Smooth muscle cell (in vitro differentiated cells): ENCODE data around the gene PRKAG1. TPM values are rescaled to one million over a fixed set of nuclear protein-coding genes. Genes with fewer than 3 reads are reported as not detected.

Experiments
- DNase-seq: peaks from one replicate; lab custom pipeline; 2025; ENCODE audit not compliant: unreplicated experiment; lab: John Stamatoyannopoulos, UW
- H2AFZ ChIP-seq: fragments of 200-600 bp; sonication (generic); 2 replicates; pipeline ENCODE4 v1.6.0; 2016; ENCODE audit warnings: antibody characterized with exemption, low read depth, mild to moderate bottlenecking
- H3F3A ChIP-seq: fragments of 200-600 bp; sonication (generic); 2 replicates; pipeline ENCODE4 v1.6.0; 2017; ENCODE audit warnings: antibody characterized with exemption, low read depth
- H3K27ac ChIP-seq: fragments of 200-600 bp; sonication (generic); 2 replicates; pipeline ENCODE4 v1.5.1; 2016; ENCODE audit warnings: low read depth, mild to moderate bottlenecking
- H3K27me3 ChIP-seq: fragments of 200-600 bp; sonication (generic); 2 replicates; pipeline ENCODE4 v1.6.1; 2016; ENCODE audit warnings: low read depth, mild to moderate bottlenecking
- H3K36me3 ChIP-seq: fragments of 200-600 bp; sonication (generic); 2 replicates; pipeline ENCODE4 v1.5.1; 2016; ENCODE audit warnings: low read depth
- H3K4me1 ChIP-seq: fragments of 200-600 bp; sonication (generic); 2 replicates; pipeline ENCODE4 v1.5.1; 2016; ENCODE audit warnings: low read depth
- H3K4me2 ChIP-seq: fragments of 200-600 bp; sonication (generic); 2 replicates; pipeline ENCODE4 v1.6.0; 2016; ENCODE audit warnings: mild to moderate bottlenecking
- H3K4me3 ChIP-seq: fragments of 200-600 bp; sonication (generic); 2 replicates; pipeline ENCODE4 v1.5.1; 2016; ENCODE audit warnings: mild to moderate bottlenecking
- H3K79me2 ChIP-seq: fragments of 200-600 bp; sonication (generic); 2 replicates; pipeline ENCODE4 v1.6.0; 2016; ENCODE audit warnings: low read depth, mild to moderate bottlenecking
- H3K9ac ChIP-seq: fragments of 200-600 bp; sonication (generic); 2 replicates; pipeline ENCODE4 v1.6.0; 2016; ENCODE audit warnings: low read depth
- H3K9me3 ChIP-seq: fragments of 200-600 bp; sonication (generic); replicated peaks from 2 replicates; pipeline ENCODE4 v1.5.1; 2016; ENCODE audit warnings: low read depth
- H4K20me1 ChIP-seq: fragments of 200-600 bp; sonication (generic); 2 replicates; pipeline ENCODE4 v1.6.0; 2016; ENCODE audit warnings: low read depth
- WGBS: methylation state at CpG from one replicate; pipeline ENCODE4 v1.1.7; 2016; ENCODE audit warnings: low lambda C conversion rate; 5-methylcytosine and 5-hydroxymethylcytosine counted together
- polyA plus RNA-seq: library from polyadenylated mRNA; unstranded; fragments of >200 nt; fragmentation: Nextera tagmentation; extraction: Ambion mirVana; gene quantifications from 2 replicates; pipeline ENCODE4 v1.2.1, GENCODE V29; 2016
- total RNA-seq: library from RNA; depleted of rRNA; stranded (reverse); fragments of >200 nt; gene quantifications from 2 replicates; pipeline ENCODE4 v1.2.3, GENCODE V29; 2014
- TF ChIP-seq, protein P1 (sequence below): fragments of 200-600 bp; sonication (generic); IDR thresholded peaks from 2 replicates; pipeline ENCODE4 v1.5.1; 2017; ENCODE audit warnings: borderline replicate concordance, mild to moderate bottlenecking, antibody characterized with exemption; ENCODE audit not compliant: insufficient read depth, poor library complexity, severe bottlenecking

Gene PRKAG1
- total and polyA plus RNA-seq, 2 experiments from 2014 or later: 42.5 to 62.6 TPM

DNA sequence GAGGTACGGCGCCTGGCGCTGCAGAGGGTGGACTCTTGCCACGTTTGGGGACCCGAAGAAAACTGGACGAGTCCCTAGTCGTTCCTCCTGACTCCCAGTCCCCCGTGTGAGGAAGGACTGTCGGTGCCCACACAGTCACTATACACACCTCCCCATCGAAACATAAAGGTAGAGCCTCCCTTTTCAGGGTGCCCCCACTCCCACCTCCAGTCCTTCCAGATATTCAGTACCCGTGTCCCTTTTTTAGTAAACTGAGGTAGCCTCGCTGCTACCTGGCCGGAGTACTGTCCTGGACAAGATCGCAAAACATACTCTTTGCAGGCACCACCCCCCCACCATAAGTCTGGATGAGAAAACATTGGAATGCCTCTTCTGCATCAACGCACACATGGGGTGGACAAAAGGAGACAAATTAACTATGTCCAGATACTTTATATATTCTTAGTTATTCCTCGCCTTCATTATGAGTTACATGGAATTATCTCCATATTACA, 42.6 kb upstream of the PRKAG1 start:
- peak overlapping the region; percentile 87 for H3K4me3 ChIP-seq
- H3K27me3 ChIP-seq: no peaks in the 10 kb centered on the region
- H2AFZ ChIP-seq: peak overlapping the region; percentile 98
- H3K36me3 ChIP-seq: no peaks in the 10 kb centered on the region
- H3K9ac ChIP-seq: peak overlapping the region; percentile 98
- peak overlapping the region; percentile 89 for H3K27ac ChIP-seq
- DNase-seq: no peak
- WGBS: 13% methylated on average over 16 of the region's 16 CpGs
- peaks cover 43% of the 10 kb centered on the region for H3K79me2 ChIP-seq
- H3K4me2 ChIP-seq: peak overlapping the region; percentile 99
- TF ChIP-seq, protein P1, sequence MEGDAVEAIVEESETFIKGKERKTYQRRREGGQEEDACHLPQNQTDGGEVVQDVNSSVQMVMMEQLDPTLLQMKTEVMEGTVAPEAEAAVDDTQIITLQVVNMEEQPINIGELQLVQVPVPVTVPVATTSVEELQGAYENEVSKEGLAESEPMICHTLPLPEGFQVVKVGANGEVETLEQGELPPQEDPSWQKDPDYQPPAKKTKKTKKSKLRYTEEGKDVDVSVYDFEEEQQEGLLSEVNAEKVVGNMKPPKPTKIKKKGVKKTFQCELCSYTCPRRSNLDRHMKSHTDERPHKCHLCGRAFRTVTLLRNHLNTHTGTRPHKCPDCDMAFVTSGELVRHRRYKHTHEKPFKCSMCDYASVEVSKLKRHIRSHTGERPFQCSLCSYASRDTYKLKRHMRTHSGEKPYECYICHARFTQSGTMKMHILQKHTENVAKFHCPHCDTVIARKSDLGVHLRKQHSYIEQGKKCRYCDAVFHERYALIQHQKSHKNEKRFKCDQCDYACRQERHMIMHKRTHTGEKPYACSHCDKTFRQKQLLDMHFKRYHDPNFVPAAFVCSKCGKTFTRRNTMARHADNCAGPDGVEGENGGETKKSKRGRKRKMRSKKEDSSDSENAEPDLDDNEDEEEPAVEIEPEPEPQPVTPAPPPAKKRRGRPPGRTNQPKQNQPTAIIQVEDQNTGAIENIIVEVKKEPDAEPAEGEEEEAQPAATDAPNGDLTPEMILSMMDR: no peak
- H4K20me1 ChIP-seq: peaks cover 34% of the 10 kb centered on the region
- no peaks in the 10 kb centered on the region for H3K9me3 ChIP-seq
- H3F3A ChIP-seq: no peaks in the 10 kb centered on the region
- H3K4me1 ChIP-seq: peaks cover 34% of the 10 kb centered on the region

DNA sequence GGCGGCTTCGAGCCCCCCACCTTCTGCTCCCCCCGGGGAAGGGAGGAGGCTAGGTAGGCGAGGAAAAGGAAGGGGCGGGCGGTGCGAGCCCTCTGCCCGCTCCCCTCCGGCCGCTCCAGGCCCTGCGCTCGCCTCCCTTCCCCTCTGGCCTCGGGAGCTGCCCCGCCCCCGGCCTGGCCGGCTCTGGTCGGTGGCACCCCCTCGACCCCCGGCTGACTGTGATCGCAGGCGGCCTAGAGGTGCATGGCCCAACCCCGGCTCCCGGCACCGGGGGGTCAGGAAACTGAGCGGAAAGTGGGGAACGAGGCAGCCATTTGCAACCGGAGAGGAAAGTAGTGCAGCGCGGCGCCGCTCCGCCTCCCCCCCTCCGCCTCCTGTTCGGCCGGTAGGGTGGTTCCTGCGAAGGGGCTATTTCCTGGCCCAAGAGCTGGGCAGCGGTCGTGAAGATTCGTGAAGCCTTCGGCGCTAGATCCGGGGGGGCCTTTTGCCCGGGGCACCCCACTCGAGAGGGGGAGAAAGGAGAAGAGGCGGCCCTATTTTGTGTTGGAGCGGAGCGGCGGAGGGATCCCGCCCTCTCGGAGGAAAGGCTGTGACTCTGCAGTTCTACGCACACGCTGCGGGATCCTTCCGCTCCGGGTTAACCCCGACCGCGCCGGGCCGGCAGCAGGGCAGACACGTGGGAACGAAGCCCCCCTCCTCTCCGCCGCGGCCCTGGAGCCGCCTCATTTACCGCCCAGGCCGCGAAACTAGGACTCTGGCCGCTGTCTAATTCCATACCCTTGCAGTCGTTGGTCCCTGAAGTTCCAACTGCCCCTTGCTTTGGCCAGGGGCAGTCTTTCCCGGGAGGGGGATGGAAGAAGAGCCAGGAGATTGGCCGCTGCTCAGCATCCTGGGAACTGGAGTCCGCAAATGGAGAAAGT, 41.9 kb upstream of the PRKAG1 start, which contains the start of gene KMT2D:
KMT2D (minus strand) TSS at position 558 of the 920 bp plus-strand sequence. CDS start 5,470 bp downstream, outside the sequence.
- no peaks in the 10 kb centered on the region for H3F3A ChIP-seq
- peak within 1 kb of the TSS; percentile 99 for H3K4me2 ChIP-seq
- DNase-seq: peak; percentile 83
- WGBS: 1% methylated on average over 65 of the region's 74 CpGs
- TF ChIP-seq, protein P1: peak; percentile 25
- no peaks in the 10 kb centered on the region for H3K27me3 ChIP-seq
- H2AFZ ChIP-seq: peak within 1 kb of the TSS; percentile 98
- peaks cover 37% of the 10 kb centered on the region for H3K4me1 ChIP-seq
- peaks cover 50% of the 10 kb centered on the region for H3K79me2 ChIP-seq
- H3K9ac ChIP-seq: peak within 1 kb of the TSS; percentile 98
- H3K27ac ChIP-seq: peak within 1 kb of the TSS; percentile 89
- H3K36me3 ChIP-seq: no peaks in the 10 kb centered on the region
- H3K9me3 ChIP-seq: no peaks in the 10 kb centered on the region
- H4K20me1 ChIP-seq: peaks cover 41% of the 10 kb centered on the region
- peak within 1 kb of the TSS; percentile 87 for H3K4me3 ChIP-seq

DNA sequence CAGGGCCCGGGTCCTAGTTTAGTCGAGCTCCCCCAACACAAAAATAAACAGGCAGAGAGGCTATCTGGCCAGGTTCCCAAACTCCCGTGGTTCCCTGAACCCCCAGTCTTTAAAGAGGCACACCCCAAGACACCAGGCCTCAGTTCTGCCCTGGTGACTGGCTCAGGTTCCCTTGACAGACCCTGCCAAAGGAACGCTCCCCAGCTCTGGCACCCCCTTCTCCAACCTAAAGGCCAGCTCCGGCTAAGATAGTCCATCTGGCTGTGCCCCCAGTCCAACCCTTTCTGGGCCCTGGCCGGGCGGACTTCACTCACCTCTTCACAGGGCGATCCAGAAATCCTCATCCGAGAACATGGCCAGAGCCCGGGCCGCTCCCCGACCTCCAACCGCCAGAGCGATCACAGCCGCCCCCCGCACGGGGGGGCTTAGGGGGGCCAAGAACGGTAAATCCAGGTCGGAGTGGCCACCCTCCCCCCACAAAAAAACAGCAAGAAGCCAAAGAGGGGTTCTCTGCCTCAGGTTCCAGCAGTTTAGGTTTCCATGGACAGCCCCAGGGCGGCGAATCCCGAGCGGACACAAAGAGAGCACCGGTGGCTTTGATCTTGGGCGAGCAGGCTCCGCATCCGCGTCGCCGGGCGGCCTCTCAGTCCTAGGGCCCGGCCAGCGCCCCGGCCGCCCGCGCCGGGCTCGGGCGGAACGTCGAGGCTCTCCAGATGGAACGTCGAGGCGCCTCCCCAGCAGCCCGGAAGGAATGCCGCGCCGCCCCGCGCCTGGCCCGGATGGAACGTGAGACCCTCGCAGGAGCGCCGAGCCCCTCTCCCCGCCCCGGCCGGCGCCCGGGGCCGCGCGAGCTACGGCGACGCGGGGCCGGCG, 41.0 kb upstream of the PRKAG1 start:
- Histone ChIP-seq H3K9ac (peak overlapping the region; percentile 98), H2AFZ (no peak overlapping the region), H3K4me1 (peaks cover 37% of the 10 kb centered on the region), H3K9me3 (no peaks in the 10 kb centered on the region), H3K4me3 (peak overlapping the region; percentile 87), H4K20me1 (peaks cover 51% of the 10 kb centered on the region), H3K27me3 (no peaks in the 10 kb centered on the region), H3K79me2 (peaks cover 60% of the 10 kb centered on the region), H3K27ac (peak overlapping the region; percentile 89), H3K4me2 (peak overlapping the region; percentile 99), H3K36me3 (no peaks in the 10 kb centered on the region), H3F3A (peaks cover 5% of the 10 kb centered on the region)
- TF ChIP-seq, protein P1: no peak
- DNase-seq: no peak
- under 1% methylated on average over 56 of the region's 70 CpGs for WGBS
